Activated naive CD8-positive, alpha-beta T cell treated with anti-CD3 and anti-CD28 coated beads for 36 hours (primary cell): ENCODE data around the gene FAM200B. TPM values are rescaled to one million over a fixed set of nuclear protein-coding genes. Genes with fewer than 3 reads are reported as not detected.
"Not testable (repeated sequence)": the region's sequence is repeated elsewhere in the genome, so short reads cannot be mapped to it uniquely, and the experiment has no call there.

ENCODE experiments used
- DNase-seq: peaks from one replicate; pipeline ENCODE4 v3.0.0; 2021
- H3K27ac Mint-ChIP-seq: one replicate; pipeline ENCODE4 v1.8.0; 2022; ENCODE audit warnings: mild to moderate bottlenecking, moderate library complexity, mixed read lengths
- H3K27me3 Mint-ChIP-seq: one replicate; pipeline ENCODE4 v1.8.0; 2022; ENCODE audit warnings: mild to moderate bottlenecking, mixed read lengths
- H3K36me3 Mint-ChIP-seq: one replicate; pipeline ENCODE4 v1.8.0; 2021; ENCODE audit warnings: mild to moderate bottlenecking, mixed read lengths
- H3K4me1 Mint-ChIP-seq: one replicate; pipeline ENCODE4 v1.8.0; 2021; ENCODE audit warnings: mixed read lengths
- H3K4me3 Mint-ChIP-seq: one replicate; pipeline ENCODE4 v1.8.0; 2022; ENCODE audit warnings: mild to moderate bottlenecking, moderate library complexity, mixed read lengths
- H3K9me3 Mint-ChIP-seq: one replicate; pipeline ENCODE4 v1.8.0; 2022; ENCODE audit warnings: mixed read lengths
- total RNA-seq, 2 experiments: library from RNA; stranded (reverse); gene quantifications; one replicate each; pipeline ENCODE4 v1.2.3, GENCODE V29; 2021

FAM200B gene
- total RNA-seq, 2 experiments from 2014 or later: 13.1 to 15.0 TPM

GRCh38 chr4:15729910-15730533 is 48.4 kb downstream of the FAM200B start:
- no peaks in the 10 kb centered on the region for H3K27me3 Mint-ChIP-seq
- H3K4me3 Mint-ChIP-seq: no peak overlapping the region
- H3K36me3 Mint-ChIP-seq: no peaks in the 10 kb centered on the region
- no peak overlapping the region for H3K27ac Mint-ChIP-seq
- H3K4me1 Mint-ChIP-seq: peaks cover 17% of the 10 kb centered on the region
- H3K9me3 Mint-ChIP-seq: peaks cover 3% of the 10 kb centered on the region
- DNase-seq: no peak

GRCh38 chr4:15733061-15733460 is 51.4 kb downstream of the FAM200B start:
- H3K27ac Mint-ChIP-seq, H3K36me3 Mint-ChIP-seq: not testable (repeated sequence)

GRCh38 chr4:15735536-15735935 is 53.9 kb downstream of the FAM200B start:
- DNase-seq: no peak
- Mint-ChIP-seq H3K27me3 (no peaks in the 10 kb centered on the region), H3K9me3 (peaks cover 8% of the 10 kb centered on the region), H3K4me1 (peaks cover 45% of the 10 kb centered on the region), H3K27ac (no peak overlapping the region), H3K4me3 (no peak overlapping the region), H3K36me3 (peaks cover 9% of the 10 kb centered on the region)

More at GRCh38 chr4:15733061-15733460, 51.4 kb downstream of the FAM200B start:
- peaks cover 29% of the 10 kb centered on the region for H3K4me1 Mint-ChIP-seq
- H3K9me3 Mint-ChIP-seq, DNase-seq, H3K27me3 Mint-ChIP-seq, H3K4me3 Mint-ChIP-seq: not testable (repeated sequence)

- Mint-ChIP-seq H3K4me3 (no peak overlapping the region), H3K27me3 (no peaks in the 10 kb centered on the region), H3K27ac (no peak overlapping the region), H3K4me1 (peaks cover 38% of the 10 kb centered on the region), H3K9me3 (peaks cover 11% of the 10 kb centered on the region), H3K36me3 (peaks cover 14% of the 10 kb centered on the region)
- no peak for DNase-seq
These were observed 55.0 kb downstream of the FAM200B start for GRCh38 chr4:15736514-15737050.

GRCh38 chr4:15737255-15737654 is 55.6 kb downstream of the FAM200B start:
- DNase-seq: no peak
- H3K4me1 Mint-ChIP-seq: peaks cover 38% of the 10 kb centered on the region
- H3K27me3 Mint-ChIP-seq: no peaks in the 10 kb centered on the region
- peaks cover 16% of the 10 kb centered on the region for H3K9me3 Mint-ChIP-seq
- no peak overlapping the region for H3K27ac Mint-ChIP-seq
- H3K4me3 Mint-ChIP-seq: no peak overlapping the region
- peaks cover 18% of the 10 kb centered on the region for H3K36me3 Mint-ChIP-seq

GRCh38 chr4:15738877-15739276 is 57.2 kb downstream of the FAM200B start:
- DNase-seq: peak; percentile 8
- Mint-ChIP-seq H3K27ac (peak overlapping the region; percentile 53), H3K9me3 (peaks cover 23% of the 10 kb centered on the region), H3K27me3 (no peaks in the 10 kb centered on the region), H3K36me3 (peaks cover 27% of the 10 kb centered on the region), H3K4me1 (peaks cover 35% of the 10 kb centered on the region), H3K4me3 (no peak overlapping the region)

Other genes starting within 250 kb of the FAM200B start
- gene CC2D2A, start 211.9 kb upstream of the FAM200B start, total RNA-seq: not detected
- 10 to 100 TPM; 30.3 to 31.0 TPM for gene FBXL5, start 26.5 kb upstream of the FAM200B start, total RNA-seq
- gene BST1, start 21.2 kb downstream of the FAM200B start, total RNA-seq: under 1 TPM; 0.38 to 0.54 TPM
- gene CD38, start 96.5 kb downstream of the FAM200B start, total RNA-seq: 10 to 100 TPM; 40.3 to 42.1 TPM